Skin epidermis (tissue), 12 donors: ENCODE data around the gene ZHX3.
A peak's percentile ranks its signal among the peaks of the same experiment; 100 is the strongest.

Experiments
- H3K27ac ChIP-seq, 21 experiments: fragments of 200-600 bp; sonication (generic) in 11 of 21; one replicate each; pipeline ENCODE4 v1.5.0; 2020; ENCODE audit warnings: mild to moderate bottlenecking in 3 of 21, inconsistent platforms in 2 of 21, moderate library complexity in 2 of 21
- H3K4me3 ChIP-seq, 7 experiments: fragments of 200-600 bp; sonication (generic) in 2 of 7; one replicate each; pipeline ENCODE4 v1.5.0; 2020; ENCODE audit warnings: inconsistent platforms in 2 of 7, mild to moderate bottlenecking in 2 of 7, moderate library complexity in 1 of 7

The ZHX3 gene

DNA sequence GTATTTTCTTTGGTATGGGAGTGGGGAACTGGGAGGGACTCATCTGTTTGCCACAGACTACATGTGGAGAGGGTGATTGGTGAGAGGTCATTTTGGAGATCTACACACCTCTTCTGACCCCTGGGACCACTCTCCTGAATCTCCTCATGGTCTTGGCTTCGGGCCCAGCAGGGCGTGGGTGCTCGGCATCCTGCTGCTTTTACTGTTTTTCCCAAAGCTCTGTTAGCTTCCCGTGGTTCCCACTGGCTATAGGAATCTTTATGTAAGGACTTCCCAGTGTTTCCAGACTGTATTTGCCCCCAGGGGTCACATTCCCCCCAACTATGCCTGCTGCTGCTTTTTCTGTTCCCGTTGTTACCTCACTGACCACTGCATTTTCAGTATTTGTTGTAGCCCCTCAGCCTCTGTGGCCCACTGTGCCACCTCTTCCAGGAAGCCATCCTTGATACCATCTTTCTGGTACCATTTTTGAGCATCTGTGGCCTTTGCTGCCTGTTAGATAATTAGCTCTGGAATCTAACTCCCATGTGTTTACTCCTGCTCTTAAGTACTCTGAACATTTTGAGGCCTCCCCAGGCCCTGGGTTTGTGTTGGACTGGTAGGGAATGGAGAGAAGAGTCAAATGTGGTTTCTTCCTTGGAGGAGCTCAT, 165.3 kb downstream of the ZHX3 start:
- Histone ChIP-seq H3K4me3 (no peak overlapping the region), H3K27ac (peak overlapping the region in 11 of 21 experiments; percentile 1 to 71 (median 56))

DNA sequence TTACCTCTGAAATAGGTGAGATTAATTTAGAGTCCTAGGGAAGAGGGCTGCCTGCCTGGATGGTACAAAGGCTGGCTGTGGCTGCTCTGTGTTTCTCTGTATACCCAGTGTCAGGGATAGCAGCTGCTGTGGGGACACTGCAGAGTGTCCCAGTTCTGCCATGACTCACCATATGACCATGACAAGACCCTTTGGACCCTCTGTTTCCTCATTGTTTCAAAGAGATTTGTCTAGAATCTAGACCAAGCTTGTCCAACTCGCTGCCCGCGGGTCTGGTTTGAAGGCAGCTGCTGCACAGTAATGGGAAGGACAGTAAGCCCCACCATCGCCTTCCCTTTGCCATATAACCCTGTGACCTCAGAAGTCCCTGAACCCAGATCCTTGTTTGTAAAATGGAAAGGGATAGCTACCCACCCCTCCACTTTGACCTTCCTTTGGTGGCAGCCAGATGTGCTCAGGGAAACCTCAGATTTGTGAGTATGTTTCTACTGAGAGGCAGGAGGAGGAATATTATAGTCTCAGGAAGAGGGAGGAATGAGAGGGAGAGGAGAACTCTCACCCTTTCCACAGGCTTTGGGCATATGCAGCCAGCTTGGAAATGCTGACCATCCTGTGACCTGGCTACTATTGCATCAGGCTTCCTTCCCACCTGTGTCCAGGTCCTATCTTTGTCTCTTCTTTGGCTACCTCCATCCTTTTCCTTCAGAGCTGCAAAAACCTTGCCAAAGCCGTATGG, 166.2 kb downstream of the ZHX3 start:
- Histone ChIP-seq H3K4me3 (no peak overlapping the region), H3K27ac (peak overlapping the region in 10 of 21 experiments; percentile 0 to 96 (median 38))

DNA sequence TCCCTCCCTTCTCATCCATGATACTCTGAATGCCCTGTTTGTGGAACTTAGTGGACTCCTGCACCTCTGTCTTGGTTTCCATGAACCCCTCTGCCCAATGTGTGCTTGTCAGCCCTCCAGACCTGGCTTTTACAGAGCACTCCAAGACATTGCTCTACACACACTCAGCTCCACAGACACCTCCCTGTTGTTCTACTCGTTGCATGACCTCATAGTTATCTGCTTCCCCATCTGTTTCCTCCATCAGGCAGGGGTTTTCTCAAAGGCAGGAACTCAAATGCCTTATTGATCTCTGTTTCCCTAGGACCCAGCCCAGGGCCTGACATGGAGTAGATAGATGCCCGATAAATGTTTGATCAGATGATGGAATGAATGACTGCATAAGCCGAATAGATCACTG, 166.9 kb downstream of the ZHX3 start:
- H3K4me3 ChIP-seq = no peak overlapping the region
- peak overlapping the region in 12 of 21 experiments; percentile 0 to 96 (median 41) for H3K27ac ChIP-seq

DNA sequence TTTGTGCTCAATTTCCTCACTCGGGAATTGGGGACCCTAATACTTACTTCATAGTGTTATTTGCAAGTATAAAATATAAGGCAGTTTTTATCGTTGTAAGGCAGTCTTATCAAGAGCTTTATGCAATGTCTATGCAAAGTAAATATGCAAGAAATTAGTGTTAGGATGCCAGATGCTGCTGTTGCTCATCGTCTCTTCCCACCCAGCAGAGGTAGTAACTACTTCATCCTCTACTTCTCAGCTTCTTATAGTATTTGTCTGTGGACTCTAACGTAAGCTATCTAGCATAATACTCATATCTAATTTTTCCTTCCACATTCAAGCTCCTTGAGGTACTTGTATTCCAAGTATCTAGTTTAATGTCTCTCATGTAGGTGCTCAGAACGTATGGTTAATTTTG, 168.6 kb downstream of the ZHX3 start:
- peak overlapping the region in 5 of 21 experiments; percentile 17 to 96 (median 39) for H3K27ac ChIP-seq
- H3K4me3 ChIP-seq = no peak overlapping the region

DNA sequence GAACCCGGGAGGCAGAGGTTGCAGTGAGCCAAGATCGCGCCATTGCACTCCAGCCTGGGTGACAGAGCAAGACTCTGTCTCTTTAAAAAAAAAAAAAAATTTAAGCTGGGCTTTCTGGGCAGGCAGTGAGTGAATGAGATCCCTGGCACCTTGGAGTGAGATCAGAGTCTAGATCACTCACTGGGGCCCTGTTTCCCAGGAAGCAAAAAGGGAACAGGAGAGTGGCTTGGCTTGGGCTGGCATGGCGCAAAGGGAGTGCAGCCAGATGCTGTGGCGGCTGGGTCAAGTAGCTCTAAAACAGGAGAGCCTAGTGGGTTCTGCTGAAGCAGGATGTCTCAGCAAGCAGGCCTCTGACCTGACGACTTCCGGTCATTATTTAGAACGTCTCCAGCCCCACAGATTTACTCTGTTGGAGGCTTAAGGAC, 169.8 kb downstream of the ZHX3 start:
- no peak overlapping the region for H3K4me3 ChIP-seq
- peak overlapping the region in 13 of 21 experiments; percentile 3 to 96 (median 41) for H3K27ac ChIP-seq

DNA sequence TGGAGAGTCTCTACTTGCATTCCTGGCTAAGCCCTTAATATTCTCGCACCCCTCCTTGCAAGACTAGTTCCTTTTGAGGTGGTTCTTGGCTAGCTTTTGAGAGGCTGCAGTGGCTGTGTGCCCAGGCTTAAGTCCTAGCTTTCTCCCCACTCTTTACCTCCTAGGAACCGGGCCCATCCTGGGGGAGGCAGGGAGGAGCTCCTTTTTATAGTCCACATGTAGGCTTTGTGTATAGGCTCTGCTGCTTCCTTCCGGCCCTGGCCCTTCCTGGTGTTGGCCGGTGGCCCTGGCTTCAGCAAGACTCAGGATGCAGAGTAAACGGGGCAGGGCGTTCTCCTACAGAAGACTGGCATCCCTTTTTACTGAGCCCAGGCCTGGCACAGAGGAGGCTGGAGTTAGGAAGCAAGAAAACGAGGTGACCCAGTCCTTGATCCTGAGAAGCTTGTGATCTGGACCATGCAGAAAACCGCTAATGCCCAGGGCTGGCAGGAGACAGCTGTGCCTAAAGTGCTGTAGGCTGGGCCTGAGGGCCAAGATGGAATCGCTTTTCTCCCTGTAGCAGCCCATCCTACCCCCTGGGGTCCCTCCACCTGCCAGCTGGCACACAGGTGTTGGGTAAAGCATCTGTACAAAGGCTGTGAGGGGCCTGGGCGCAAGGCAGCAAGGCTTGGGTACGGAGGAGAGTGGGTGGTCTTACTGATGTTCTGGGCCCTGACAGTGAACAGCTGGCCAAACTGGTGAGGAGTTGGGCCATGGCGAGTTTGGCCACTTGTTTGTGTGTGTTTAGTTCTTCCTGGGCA, 171.5 kb downstream of the ZHX3 start:
- Histone ChIP-seq H3K27ac (peak overlapping the region in 18 of 21 experiments; percentile 7 to 96 (median 48)), H3K4me3 (no peak overlapping the region)

DNA sequence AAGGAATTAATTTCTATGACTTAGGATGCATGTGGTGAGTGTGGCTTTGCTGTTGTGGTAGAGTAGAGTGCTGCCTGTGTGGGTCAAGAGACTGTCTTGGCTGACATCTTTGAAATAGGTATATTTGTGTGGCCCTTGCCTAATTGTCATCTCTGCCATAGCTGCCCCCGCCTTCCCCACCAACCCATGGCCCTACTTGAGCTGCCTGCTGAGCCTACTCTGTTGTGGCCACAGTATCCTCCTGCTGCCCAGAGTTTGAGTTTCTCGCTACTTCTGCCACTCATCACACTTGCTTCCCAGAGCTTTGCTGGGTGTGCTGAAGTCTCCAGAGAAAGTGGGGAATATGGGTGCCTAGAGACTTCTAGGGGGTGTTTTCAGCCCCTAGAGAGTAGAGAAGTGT, 172.2 kb downstream of the ZHX3 start:
- H3K4me3 ChIP-seq = no peak overlapping the region
- H3K27ac ChIP-seq = peak overlapping the region in 13 of 21 experiments; percentile 9 to 96 (median 50)

DNA sequence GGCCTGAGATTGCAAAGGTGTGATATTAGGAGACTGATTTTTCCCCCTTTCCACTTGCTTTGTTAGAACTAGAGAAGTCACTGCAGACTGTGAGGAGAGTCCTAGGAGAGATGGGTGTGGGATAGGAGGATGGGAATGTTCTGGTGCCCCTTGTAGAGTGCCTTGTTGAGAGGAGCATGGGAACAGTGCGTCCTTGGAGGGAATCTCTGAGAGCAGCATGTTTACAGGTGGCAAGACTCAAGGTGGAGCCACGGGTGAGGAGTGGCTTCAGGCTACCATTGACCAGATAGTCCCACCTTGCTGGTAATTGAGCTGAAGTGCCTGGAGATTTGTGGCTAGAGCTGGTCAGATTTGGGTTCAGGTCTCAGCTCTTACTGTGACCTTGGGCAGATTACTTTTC, 174.2 kb downstream of the ZHX3 start:
- no peak overlapping the region for H3K4me3 ChIP-seq
- H3K27ac ChIP-seq = peak overlapping the region in 11 of 21 experiments; percentile 0 to 97 (median 93)

DNA sequence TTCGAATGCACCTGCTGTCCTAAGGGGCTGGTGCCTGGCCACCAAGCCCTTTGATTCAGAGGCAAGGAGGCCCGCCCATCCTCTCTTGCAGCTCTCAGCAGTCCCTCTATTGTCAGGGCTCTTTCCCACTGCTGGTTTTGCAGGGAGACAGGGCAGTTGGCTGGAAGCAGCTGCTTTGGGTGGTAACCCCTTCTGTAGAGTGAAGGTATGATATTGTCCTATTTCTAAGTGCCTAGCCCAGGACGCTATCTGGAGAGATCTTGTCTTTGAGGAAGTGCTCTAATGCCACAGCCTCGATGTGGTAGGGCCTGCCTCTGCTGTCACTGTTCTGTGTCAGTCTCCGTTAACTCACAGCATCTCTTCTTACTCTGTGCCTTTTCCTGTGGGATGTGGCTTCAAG, 174.6 kb downstream of the ZHX3 start:
- Histone ChIP-seq H3K27ac (peak overlapping the region in 14 of 21 experiments; percentile 9 to 97 (median 84)), H3K4me3 (no peak overlapping the region)

DNA sequence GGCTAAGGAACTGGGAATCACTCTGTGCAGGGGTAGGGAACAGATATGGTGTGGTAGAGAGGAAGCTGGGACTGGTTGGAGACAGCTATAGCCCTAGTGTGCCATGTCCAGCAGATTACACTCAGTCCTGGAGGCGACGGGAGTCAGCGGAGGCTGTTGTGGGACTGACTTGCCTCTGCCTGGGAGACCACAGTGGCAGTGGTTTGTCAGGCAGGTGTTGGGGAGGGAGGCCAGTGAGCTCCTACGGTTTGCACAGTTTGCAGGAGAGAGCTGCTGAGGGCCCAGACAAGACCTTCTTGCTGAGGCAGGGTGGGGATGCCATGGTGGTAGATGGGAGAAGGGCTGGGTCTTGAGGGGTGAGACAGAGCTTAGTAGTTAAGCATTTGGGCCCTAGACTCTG, 175.3 kb downstream of the ZHX3 start:
- H3K4me3 ChIP-seq = no peak overlapping the region
- H3K27ac ChIP-seq = peak overlapping the region in 15 of 21 experiments; percentile 46 to 97 (median 78)

DNA sequence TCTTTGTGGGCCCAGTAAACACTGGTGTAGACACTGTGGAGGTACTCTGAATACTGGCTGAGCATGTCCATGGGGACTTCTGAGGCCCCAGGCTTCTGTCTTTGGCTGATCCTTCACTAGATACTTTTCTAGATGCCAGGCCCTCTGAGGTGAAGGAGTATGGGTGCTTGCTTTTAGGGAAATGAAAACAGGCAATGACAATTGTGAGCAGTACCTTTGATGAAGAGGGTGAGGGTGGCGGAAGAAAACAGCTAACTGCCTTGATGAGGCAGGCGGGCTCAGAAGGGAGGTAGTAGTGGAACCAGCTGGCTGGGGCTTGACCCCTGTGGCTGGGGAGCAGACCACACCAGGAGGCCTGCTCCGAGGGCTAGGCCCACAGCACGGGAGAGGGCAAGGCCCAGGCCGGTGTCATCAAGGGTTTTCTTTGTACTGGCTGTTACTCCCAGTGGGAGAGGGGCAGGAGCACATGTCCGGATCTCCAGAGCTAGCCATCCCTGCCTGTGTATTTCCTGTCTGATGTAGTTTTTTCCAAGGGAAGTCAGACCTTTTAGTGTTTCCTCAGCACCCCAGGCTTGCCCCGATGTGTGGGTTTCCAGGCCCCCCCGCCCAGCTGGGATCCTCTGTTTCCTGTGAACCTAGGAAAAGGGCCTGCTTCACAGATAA, 176.2 kb downstream of the ZHX3 start:
- Histone ChIP-seq H3K27ac (peak overlapping the region in 20 of 21 experiments; percentile 24 to 97 (median 75)), H3K4me3 (peak overlapping the region in 2 of 7 experiments; percentile 3 to 8)

DNA sequence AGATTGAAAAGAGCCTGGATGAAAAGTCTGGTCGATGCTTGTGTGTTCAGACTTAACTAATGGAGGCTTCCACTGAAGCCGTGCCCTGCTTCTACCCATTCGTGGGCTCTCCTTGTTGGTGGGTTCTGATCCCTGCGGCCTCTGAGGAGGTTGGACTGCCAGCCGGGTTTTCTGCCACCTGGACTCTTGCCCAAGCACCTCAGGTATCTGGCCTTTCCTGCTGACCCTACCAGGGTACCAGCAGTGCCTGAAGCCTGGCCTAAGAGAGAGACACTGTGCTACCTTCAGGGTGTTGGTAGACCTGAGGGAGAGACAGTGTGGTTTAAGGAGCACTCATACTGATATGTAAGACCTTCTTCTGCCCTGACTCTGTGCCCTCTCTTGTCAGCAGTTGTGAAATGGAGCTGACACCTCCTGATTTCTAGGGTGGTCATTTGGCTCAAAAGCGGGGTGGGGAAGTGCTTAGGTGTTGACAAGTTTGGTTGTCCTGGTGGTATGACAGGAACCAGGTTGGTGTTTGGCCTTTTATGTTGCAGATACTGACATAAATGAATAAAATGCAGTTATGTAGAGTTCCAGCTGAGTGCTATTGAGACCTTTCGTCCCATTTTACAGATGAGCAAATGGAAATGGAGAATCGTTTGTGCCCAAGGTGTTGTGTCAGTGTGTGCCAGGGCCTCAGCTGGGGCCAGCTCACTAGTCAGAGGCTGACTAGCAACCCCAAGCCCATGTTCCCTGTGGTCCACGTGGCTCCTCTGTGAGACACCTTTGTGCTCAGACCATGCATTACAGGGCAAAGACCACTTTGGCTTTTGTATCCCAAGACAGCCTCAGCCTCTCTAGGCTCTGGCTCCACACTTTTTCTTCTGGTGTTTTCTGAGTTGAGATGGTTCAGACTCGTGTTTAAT, 177.1 kb downstream of the ZHX3 start:
- Histone ChIP-seq H3K4me3 (peak overlapping the region in 2 of 7 experiments; percentile 4 to 7), H3K27ac (peak overlapping the region in 20 of 21 experiments; percentile 24 to 97 (median 75))

DNA sequence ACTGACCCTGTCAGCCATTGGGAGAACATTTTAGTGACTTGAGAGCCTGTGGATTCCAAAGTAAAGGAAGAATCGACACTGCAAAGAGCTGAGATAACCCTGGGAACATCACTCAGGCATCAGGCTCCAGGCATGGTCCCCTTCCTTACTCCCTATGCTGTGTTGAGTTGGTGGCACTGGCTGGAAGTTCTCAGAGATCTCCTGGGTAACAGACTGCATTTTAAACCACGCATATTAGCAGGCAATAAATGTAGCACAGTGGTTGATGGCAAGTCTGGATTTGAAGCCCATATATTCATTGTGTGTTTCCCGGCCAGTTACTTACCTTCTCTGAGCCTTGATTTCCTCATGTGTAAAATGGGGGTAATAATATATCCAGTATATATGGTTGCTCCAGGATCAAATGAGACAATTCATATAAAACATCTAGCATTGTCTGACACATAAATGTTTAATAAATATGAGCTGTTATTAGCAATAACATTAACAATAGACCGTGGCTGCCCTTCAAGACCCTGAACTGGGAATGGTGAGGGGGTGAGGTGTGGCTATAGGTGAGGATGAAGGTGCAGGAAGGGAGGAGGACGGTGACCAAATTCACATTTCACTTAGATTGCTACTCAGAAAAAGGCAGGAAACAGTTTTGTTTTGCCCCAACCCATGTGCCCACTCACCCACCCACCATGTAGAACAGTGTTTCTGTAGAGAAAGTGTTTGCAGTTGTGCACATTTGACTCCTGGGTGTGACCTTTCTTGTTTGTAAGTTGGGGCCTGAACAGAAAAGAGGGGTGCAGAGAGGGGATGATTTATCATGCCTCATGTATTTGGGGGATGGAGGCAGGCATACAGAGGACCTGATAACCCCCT, 178.1 kb downstream of the ZHX3 start:
- Histone ChIP-seq H3K4me3 (peak overlapping the region; percentile 67 to 94 (median 84)), H3K27ac (peak overlapping the region in 18 of 21 experiments; percentile 55 to 97 (median 94))

DNA sequence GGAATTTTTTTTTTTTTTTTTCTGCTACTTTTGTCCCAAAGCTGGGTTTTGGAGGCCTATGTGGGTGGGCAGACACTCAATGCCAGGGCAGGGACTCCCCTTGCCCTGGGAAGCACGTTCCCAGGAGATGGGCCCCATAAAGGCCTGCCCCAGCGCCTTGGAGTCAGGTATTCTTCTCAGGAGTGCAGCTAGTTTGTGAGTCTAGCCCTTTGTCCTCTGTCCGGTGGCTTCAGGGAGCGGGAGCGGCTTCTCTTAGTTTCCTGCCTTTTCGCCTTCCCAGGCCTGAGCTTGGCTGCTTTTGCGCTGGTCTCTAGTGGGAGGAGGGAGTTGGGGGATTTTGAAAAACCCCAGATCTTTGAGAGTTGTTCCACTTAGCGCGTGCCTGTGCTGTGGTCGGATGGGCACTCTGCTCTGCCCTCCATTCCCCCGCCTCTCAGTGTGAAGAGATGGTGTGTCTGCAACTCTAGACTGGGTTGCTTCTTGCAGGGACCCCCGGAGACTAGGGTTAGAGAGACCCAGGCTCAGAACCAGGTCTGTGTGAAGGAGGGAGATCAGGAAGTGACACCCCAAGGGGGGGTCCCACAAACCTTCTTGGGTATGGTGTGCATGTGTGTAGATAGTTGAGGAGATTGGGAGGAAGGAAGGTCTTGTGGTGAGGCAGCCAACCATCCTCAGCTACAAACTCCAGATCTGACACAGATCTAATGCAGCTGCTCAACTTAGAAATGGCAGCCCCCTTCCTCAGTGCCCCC, 178.9 kb downstream of the ZHX3 start:
- peak overlapping the region; percentile 35 to 97 (median 95) for H3K27ac ChIP-seq
- peak overlapping the region; percentile 67 to 94 (median 84) for H3K4me3 ChIP-seq

DNA sequence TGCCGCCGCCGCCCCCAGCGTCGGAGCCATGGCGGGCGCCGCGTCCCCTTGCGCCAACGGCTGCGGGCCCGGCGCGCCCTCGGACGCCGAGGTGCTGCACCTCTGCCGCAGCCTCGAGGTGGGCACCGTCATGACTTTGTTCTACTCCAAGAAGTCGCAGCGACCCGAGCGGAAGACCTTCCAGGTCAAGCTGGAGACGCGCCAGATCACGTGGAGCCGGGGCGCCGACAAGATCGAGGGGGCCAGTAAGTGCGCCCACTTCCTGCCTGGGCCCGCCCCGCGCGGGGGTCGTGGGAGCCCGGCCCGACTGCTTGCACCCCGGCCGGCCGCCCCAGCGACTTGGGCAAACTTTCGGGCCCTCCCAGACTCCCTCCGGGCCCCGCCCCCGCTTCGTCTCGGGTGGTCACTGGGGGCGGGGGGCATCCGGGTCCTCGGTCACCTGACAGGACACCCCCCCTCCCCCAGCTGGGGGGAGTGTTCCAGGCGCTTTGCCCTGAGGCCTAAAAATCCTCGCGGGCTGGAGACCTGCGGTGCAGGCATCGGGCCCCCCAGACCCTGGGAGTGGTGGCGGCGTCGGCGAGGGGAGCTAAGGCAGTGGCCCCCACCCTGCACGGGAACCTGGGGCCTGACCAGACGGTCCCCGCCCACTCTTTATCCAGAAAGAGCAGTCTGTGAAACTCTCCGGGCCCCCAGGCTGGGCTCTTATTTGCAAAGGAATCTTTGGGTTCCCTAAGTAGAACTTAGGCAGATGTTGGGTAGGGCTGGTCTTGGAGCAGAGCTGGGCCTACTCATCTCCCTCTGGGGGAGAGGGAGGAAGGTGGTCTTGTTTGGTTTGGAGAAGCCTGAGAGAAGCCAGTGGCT, 179.7 kb downstream of the ZHX3 start:
- H3K4me3 ChIP-seq = peak overlapping the region; percentile 67 to 94 (median 84)
- peak overlapping the region; percentile 70 to 97 (median 95) for H3K27ac ChIP-seq
